Neural progenitor cell (in vitro differentiated cells): ENCODE results near the gene D2HGDH. TPM values are rescaled to one million over a fixed set of nuclear protein-coding genes. Genes with fewer than 3 reads are reported as not detected.

Source experiments
- DNase-seq: peaks from one replicate; pipeline ENCODE4 v3.0.0-alpha.2; 2016; ENCODE audit warnings: low spot score
- H2AFZ ChIP-seq: fragments of 200-600 bp; sonication (generic); replicated peaks from 2 replicates; pipeline ENCODE4 v1.6.1; 2016; ENCODE audit warnings: antibody characterized with exemption
- H3F3A ChIP-seq: fragments of 200-600 bp; sonication (generic); 2 replicates; pipeline ENCODE4 v1.6.1; 2016; ENCODE audit warnings: antibody characterized with exemption, low read depth
- H3K27ac ChIP-seq: fragments of 200-600 bp; sonication (generic); 2 replicates; pipeline ENCODE4 v1.5.1; 2016; ENCODE audit warnings: mild to moderate bottlenecking
- H3K27me3 ChIP-seq: fragments of 200-600 bp; sonication (generic); 2 replicates; pipeline ENCODE4 v1.6.1; 2016; ENCODE audit warnings: mild to moderate bottlenecking, moderate library complexity
- H3K36me3 ChIP-seq: fragments of 200-600 bp; sonication (generic); 2 replicates; pipeline ENCODE4 v1.5.1; 2016
- H3K4me1 ChIP-seq: fragments of 200-600 bp; sonication (generic); 2 replicates; pipeline ENCODE4 v1.6.1; 2016; ENCODE audit warnings: mixed run types
- H3K4me2 ChIP-seq: fragments of 200-600 bp; sonication (generic); 2 replicates; pipeline ENCODE4 v1.6.1; 2016
- H3K4me3 ChIP-seq: fragments of 200-600 bp; sonication (generic); 2 replicates; pipeline ENCODE4 v1.5.1; 2016
- H3K79me2 ChIP-seq: fragments of 200-600 bp; sonication (generic); 2 replicates; pipeline ENCODE4 v1.6.1; 2016; ENCODE audit warnings: low read depth
- H3K9ac ChIP-seq: fragments of 200-600 bp; sonication (generic); 2 replicates; pipeline ENCODE4 v1.6.1; 2016
- H3K9me3 ChIP-seq: fragments of 200-600 bp; sonication (generic); 2 replicates; pipeline ENCODE4 v1.5.1; 2016; ENCODE audit warnings: low read depth
- H4K20me1 ChIP-seq: fragments of 200-600 bp; sonication (generic); 2 replicates; pipeline ENCODE4 v1.6.1; 2016; ENCODE audit warnings: low read depth
- H3K27ac Mint-ChIP-seq: 3 replicates; pipeline ENCODE4 v1.8.0; 2021; ENCODE audit warnings: mixed read lengths
- H3K27me3 Mint-ChIP-seq: 2 replicates; pipeline ENCODE4 v1.8.0; 2022; ENCODE audit warnings: low read depth, mild to moderate bottlenecking, inconsistent platforms, moderate library complexity, mixed read lengths; ENCODE audit not compliant: insufficient read depth
- H3K36me3 Mint-ChIP-seq: 3 replicates; pipeline ENCODE4 v1.8.0; 2021; ENCODE audit warnings: mixed read lengths
- H3K4me1 Mint-ChIP-seq: 3 replicates; pipeline ENCODE4 v1.8.0; 2021; ENCODE audit warnings: mixed read lengths
- H3K4me3 Mint-ChIP-seq: 3 replicates; pipeline ENCODE4 v1.8.0; 2021; ENCODE audit warnings: mild to moderate bottlenecking, moderate library complexity, mixed read lengths
- H3K9me3 Mint-ChIP-seq: 3 replicates; pipeline ENCODE4 v1.8.0; 2020; ENCODE audit warnings: mixed read lengths
- CTCF ChIP-seq: fragments of 200-600 bp; sonication (generic); IDR thresholded peaks from 2 replicates; pipeline ENCODE4 v1.5.1; 2017; ENCODE audit warnings: antibody characterized with exemption, mild to moderate bottlenecking
- EZH2 ChIP-seq: fragments of 200-600 bp; sonication (generic); IDR thresholded peaks from 2 replicates; pipeline ENCODE4 v1.6.1; 2017; ENCODE audit warnings: antibody characterized with exemption, mild to moderate bottlenecking, moderate library complexity
- EZH2phosphoT487 ChIP-seq: fragments of 200-600 bp; sonication (generic); IDR thresholded peaks from 2 replicates; pipeline ENCODE4 v1.6.1; 2017; ENCODE audit warnings: antibody characterized with exemption
- total RNA-seq: library from RNA; depleted of rRNA; stranded (reverse); fragments of >200 nt; gene quantifications from 2 replicates; pipeline ENCODE4 v1.2.3, GENCODE V29; 2015; ENCODE audit warnings: low replicate concordance

D2HGDH gene
- total RNA-seq, 1 donor from 2014 or later = 3.5 TPM

GRCh38 chr2:241728627-241729026, 5.8 kb upstream of the D2HGDH start:
- no peak overlapping the region for H3K9ac ChIP-seq
- H3K27me3 ChIP-seq = no peaks in the 10 kb centered on the region
- H2AFZ ChIP-seq = no peak overlapping the region
- no peaks in the 10 kb centered on the region for H3F3A ChIP-seq
- H3K4me3 ChIP-seq = no peak overlapping the region
- Mint-ChIP-seq H3K4me1 (peaks cover 3% of the 10 kb centered on the region), H3K36me3 (peaks cover 15% of the 10 kb centered on the region), H3K4me3 (no peak overlapping the region), H3K27ac (no peak overlapping the region), H3K27me3 (no peaks in the 10 kb centered on the region), H3K9me3 (peaks cover 3% of the 10 kb centered on the region)
- DNase-seq = no peak
- H3K36me3 ChIP-seq = no peaks in the 10 kb centered on the region
- H4K20me1 ChIP-seq = no peaks in the 10 kb centered on the region
- H3K4me2 ChIP-seq = no peak overlapping the region
- H3K9me3 ChIP-seq = no peaks in the 10 kb centered on the region
- no peak overlapping the region for H3K27ac ChIP-seq
- H3K4me1 ChIP-seq = no peaks in the 10 kb centered on the region
- no peaks in the 10 kb centered on the region for H3K79me2 ChIP-seq
- TF ChIP-seq EZH2 (no peak), EZH2phosphoT487 (no peak), CTCF (no peak)

GRCh38 chr2:241729868-241730267, 4.6 kb upstream of the D2HGDH start:
- Histone ChIP-seq H4K20me1 (no peaks in the 10 kb centered on the region), H3K4me2 (no peak overlapping the region), H3F3A (no peaks in the 10 kb centered on the region), H3K9me3 (no peaks in the 10 kb centered on the region), H3K36me3 (no peaks in the 10 kb centered on the region), H3K4me3 (no peak overlapping the region), H3K27me3 (no peaks in the 10 kb centered on the region), H3K27ac (no peak overlapping the region), H3K9ac (no peak overlapping the region), H3K79me2 (no peaks in the 10 kb centered on the region), H3K4me1 (no peaks in the 10 kb centered on the region), H2AFZ (no peak overlapping the region)
- Mint-ChIP-seq H3K4me3 (no peak overlapping the region), H3K27ac (no peak overlapping the region), H3K9me3 (peaks cover 3% of the 10 kb centered on the region), H3K4me1 (peaks cover 3% of the 10 kb centered on the region), H3K27me3 (no peaks in the 10 kb centered on the region), H3K36me3 (peaks cover 8% of the 10 kb centered on the region)
- DNase-seq = no peak
- no peak for TF ChIP-seq EZH2
- TF ChIP-seq EZH2phosphoT487 = no peak
- TF ChIP-seq CTCF = no peak

- Mint-ChIP-seq H3K4me1 (peaks cover 3% of the 10 kb centered on the region), H3K36me3 (peaks cover 3% of the 10 kb centered on the region), H3K9me3 (peaks cover 3% of the 10 kb centered on the region), H3K27me3 (no peaks in the 10 kb centered on the region), H3K4me3 (no peak overlapping the region), H3K27ac (no peak overlapping the region)
- H3K27ac ChIP-seq = no peak overlapping the region
- H3K4me2 ChIP-seq = no peak overlapping the region
- no peaks in the 10 kb centered on the region for H3K79me2 ChIP-seq
- peaks cover 3% of the 10 kb centered on the region for H4K20me1 ChIP-seq
- no peaks in the 10 kb centered on the region for H3K27me3 ChIP-seq
- TF ChIP-seq CTCF (no peak), EZH2 (no peak), EZH2phosphoT487 (no peak)
- no peak overlapping the region for H3K4me3 ChIP-seq
- no peaks in the 10 kb centered on the region for H3K4me1 ChIP-seq
- no peaks in the 10 kb centered on the region for H3K36me3 ChIP-seq
- H2AFZ ChIP-seq = no peak overlapping the region
- H3F3A ChIP-seq = no peaks in the 10 kb centered on the region
- H3K9me3 ChIP-seq = no peaks in the 10 kb centered on the region
- no peak for DNase-seq
- no peak overlapping the region for H3K9ac ChIP-seq
Observed at GRCh38 chr2:241730671-241731293, 3.6 kb upstream of the D2HGDH start.
